Colonic mucosa (tissue), 4 donors: ENCODE results near the gene TBCA. TPM values are rescaled to one million over a fixed set of nuclear protein-coding genes. Genes with fewer than 3 reads are reported as not detected.

ENCODE experiments used
- DNase-seq: peaks from one replicate; pipeline ENCODE4 v3.0.0-alpha.2; 2020
- H3K27ac ChIP-seq: fragments of 200-600 bp; one replicate; pipeline ENCODE4 v1.8.0; 2021
- H3K27me3 ChIP-seq: fragments of 200-600 bp; one replicate; pipeline ENCODE4 v1.8.0; 2021
- H3K36me3 ChIP-seq: fragments of 200-600 bp; one replicate; pipeline ENCODE4 v1.8.0; 2021
- H3K4me1 ChIP-seq: fragments of 200-600 bp; one replicate; pipeline ENCODE4 v1.8.0; 2021; ENCODE audit warnings: mild to moderate bottlenecking
- H3K4me3 ChIP-seq: fragments of 200-600 bp; one replicate; pipeline ENCODE4 v1.8.0; 2021
- H3K9ac ChIP-seq, 2 donors: one replicate each; pipeline ENCODE4 v1.7.0; 2013; ENCODE audit warnings: control low read depth in 2 of 2, low read depth in 2 of 2, low read length in 2 of 2
- H3K9me3 ChIP-seq: fragments of 200-600 bp; one replicate; pipeline ENCODE4 v1.8.0; 2021
- CTCF ChIP-seq: fragments of 200-600 bp; IDR thresholded peaks from one replicate; pipeline ENCODE4 v1.8.0; 2022; ENCODE audit warnings: antibody characterized with exemption, mild to moderate bottlenecking
- intact Hi-C: fragments of 100-400 bp; cut with DNase I; formaldehyde crosslinking; loops from one replicate; pipeline ENCODE4 v1.14.1; 2022
- total RNA-seq, 2 donors: library from RNA; stranded (reverse); fragmentation: NEBNext Ultra II Directional in 1 of 2; extraction: Animal tissue kit (Norgen Biotek cat#: 25700) in 1 of 2; gene quantifications; one replicate each; pipeline ENCODE4 v1.2.1, GENCODE V29; 2021
- donor health status: healthy.
- donor health status: DM: no; HTN: no; CAD: no.
- donor health status: DM: no; HTN: no; CAD: no.

TBCA gene
- total RNA-seq, 2 donors from 2014 or later, result 123 to 155 TPM

- no peaks in the 10 kb centered on the region for H3K36me3 ChIP-seq
- no peak for TF ChIP-seq CTCF
- intact Hi-C loops, result no loop called here
- no peaks in the 10 kb centered on the region for H3K9me3 ChIP-seq
- no peak overlapping the region for H3K9ac ChIP-seq
- DNase-seq, result no peak
- H3K27me3 ChIP-seq, result no peaks in the 10 kb centered on the region
- H3K4me1 ChIP-seq, result no peaks in the 10 kb centered on the region
- H3K4me3 ChIP-seq, result no peak overlapping the region
- no peak overlapping the region for H3K27ac ChIP-seq
These were observed 51.2 kb downstream of the TBCA start for GRCh38 chr5:77724934-77725333.

- Histone ChIP-seq H3K9ac (no peak overlapping the region), H3K36me3 (no peaks in the 10 kb centered on the region), H3K4me1 (no peaks in the 10 kb centered on the region), H3K9me3 (no peaks in the 10 kb centered on the region), H3K4me3 (no peak overlapping the region), H3K27ac (no peak overlapping the region), H3K27me3 (no peaks in the 10 kb centered on the region)
- intact Hi-C loops, result no loop called here
- TF ChIP-seq CTCF, result no peak
- no peak for DNase-seq
These were observed 56.3 kb downstream of the TBCA start for GRCh38 chr5:77719666-77720363.

GRCh38 chr5:77718934-77719610, 57.1 kb downstream of the TBCA start:
- H3K27me3 ChIP-seq, result no peaks in the 10 kb centered on the region
- H3K9ac ChIP-seq, result no peak overlapping the region
- H3K27ac ChIP-seq, result no peak overlapping the region
- no peak overlapping the region for H3K4me3 ChIP-seq
- no peak for DNase-seq
- TF ChIP-seq CTCF, result no peak
- no peaks in the 10 kb centered on the region for H3K9me3 ChIP-seq
- H3K36me3 ChIP-seq, result no peaks in the 10 kb centered on the region
- H3K4me1 ChIP-seq, result no peaks in the 10 kb centered on the region
- intact Hi-C loops, result no loop called here

GRCh38 chr5:77709993-77710685, 66.0 kb downstream of the TBCA start:
- no peaks in the 10 kb centered on the region for H3K9me3 ChIP-seq
- TF ChIP-seq CTCF, result no peak
- no peak overlapping the region for H3K27ac ChIP-seq
- H3K9ac ChIP-seq, result no peak overlapping the region
- H3K4me1 ChIP-seq, result no peaks in the 10 kb centered on the region
- H3K27me3 ChIP-seq, result no peaks in the 10 kb centered on the region
- no peak for DNase-seq
- H3K36me3 ChIP-seq, result no peaks in the 10 kb centered on the region
- intact Hi-C loops, result no loop called here
- no peak overlapping the region for H3K4me3 ChIP-seq

GRCh38 chr5:77709340-77709739, 66.8 kb downstream of the TBCA start:
- no peaks in the 10 kb centered on the region for H3K27me3 ChIP-seq
- no peak overlapping the region for H3K27ac ChIP-seq
- no peak overlapping the region for H3K9ac ChIP-seq
- no peak overlapping the region for H3K4me3 ChIP-seq
- H3K4me1 ChIP-seq, result no peaks in the 10 kb centered on the region
- DNase-seq, result no peak
- intact Hi-C loops, result no loop called here
- TF ChIP-seq CTCF, result no peak
- H3K36me3 ChIP-seq, result no peaks in the 10 kb centered on the region
- no peaks in the 10 kb centered on the region for H3K9me3 ChIP-seq
